Prostate gland (tissue), 2 donors: Measurements from ENCODE around the gene CMTM2. TPM values are rescaled to one million over a fixed set of nuclear protein-coding genes. Genes with fewer than 3 reads are reported as not detected.
"Not testable (repeated sequence)": the region's sequence is repeated elsewhere in the genome, so short reads cannot be mapped to it uniquely, and the experiment has no call there.

Source experiments
- DNase-seq: peaks from one replicate; pipeline ENCODE4 v3.0.0-alpha.2; 2019; ENCODE audit warnings: low spot score
- H3K27ac ChIP-seq, 2 donors: fragments of 200-600 bp; sonication (generic); 2 replicates each; pipeline ENCODE4 v1.5.1; 2017 to 2019
- H3K27me3 ChIP-seq: fragments of 200-600 bp; sonication (generic); replicated peaks from 2 replicates; pipeline ENCODE4 v1.5.1; 2019; ENCODE audit not compliant: insufficient read depth
- H3K36me3 ChIP-seq, 2 donors: fragments of 200-600 bp; sonication (generic); 1 replicate in 1 of 2; 2 replicates in 1 of 2; pipeline versions ENCODE4 v1.5.1 to v1.8.1; 2017 to 2019
- H3K4me1 ChIP-seq: fragments of 200-600 bp; sonication (generic); replicated peaks from 2 replicates; pipeline ENCODE4 v1.5.1; 2019
- H3K4me3 ChIP-seq, 2 donors: fragments of 200-600 bp; sonication (generic); 2 replicates each; pipeline ENCODE4 v1.5.1; 2017 to 2019
- H3K9me3 ChIP-seq: fragments of 200-600 bp; sonication (generic); 2 replicates; pipeline ENCODE4 v1.5.1; 2017
- POLR2A ChIP-seq: fragments of 450-650 bp; IDR thresholded peaks from one replicate; pipeline ENCODE4 v1.6.1; 2016; ENCODE audit warnings: antibody characterized with exemption, mild to moderate bottlenecking
- POLR2AphosphoS5 ChIP-seq: sonication (generic); formaldehyde crosslinking; IDR thresholded peaks from one replicate; pipeline ENCODE4 v1.6.1; 2017; ENCODE audit warnings: antibody characterized with exemption
- WGBS: methylation state at CpG from one replicate; pipeline ENCODE4 v1.1.5; 2018; 5-methylcytosine and 5-hydroxymethylcytosine counted together
- intact Hi-C: fragments of 100-400 bp; cut with DNase I; formaldehyde crosslinking; loops from one replicate; pipeline ENCODE4 v1.14.2; 2022
- total RNA-seq, 2 donors: library from RNA; depleted of rRNA; stranded (reverse); fragments of >200 nt; gene quantifications; one replicate each; pipeline ENCODE4 v1.1.0, GENCODE V29; 2016
- TF ChIP-seq, protein P1 (sequence below), 4 experiments: fragments of 200-600 bp in 2 of 4; fragments of 450-650 bp in 2 of 4; sonication (generic) in 2 of 4; IDR thresholded peaks; 1 replicate in 3 of 4; 2 replicates in 1 of 4; pipeline ENCODE4 v1.5.1; 2016 to 2019; ENCODE audit warnings: antibody characterized with exemption in 4 of 4, mild to moderate bottlenecking in 2 of 4, moderate library complexity in 2 of 4

The CMTM2 gene
- total RNA-seq, 2 donors from 2014 or later = 62.9 TPM; not detected in 1

DNA sequence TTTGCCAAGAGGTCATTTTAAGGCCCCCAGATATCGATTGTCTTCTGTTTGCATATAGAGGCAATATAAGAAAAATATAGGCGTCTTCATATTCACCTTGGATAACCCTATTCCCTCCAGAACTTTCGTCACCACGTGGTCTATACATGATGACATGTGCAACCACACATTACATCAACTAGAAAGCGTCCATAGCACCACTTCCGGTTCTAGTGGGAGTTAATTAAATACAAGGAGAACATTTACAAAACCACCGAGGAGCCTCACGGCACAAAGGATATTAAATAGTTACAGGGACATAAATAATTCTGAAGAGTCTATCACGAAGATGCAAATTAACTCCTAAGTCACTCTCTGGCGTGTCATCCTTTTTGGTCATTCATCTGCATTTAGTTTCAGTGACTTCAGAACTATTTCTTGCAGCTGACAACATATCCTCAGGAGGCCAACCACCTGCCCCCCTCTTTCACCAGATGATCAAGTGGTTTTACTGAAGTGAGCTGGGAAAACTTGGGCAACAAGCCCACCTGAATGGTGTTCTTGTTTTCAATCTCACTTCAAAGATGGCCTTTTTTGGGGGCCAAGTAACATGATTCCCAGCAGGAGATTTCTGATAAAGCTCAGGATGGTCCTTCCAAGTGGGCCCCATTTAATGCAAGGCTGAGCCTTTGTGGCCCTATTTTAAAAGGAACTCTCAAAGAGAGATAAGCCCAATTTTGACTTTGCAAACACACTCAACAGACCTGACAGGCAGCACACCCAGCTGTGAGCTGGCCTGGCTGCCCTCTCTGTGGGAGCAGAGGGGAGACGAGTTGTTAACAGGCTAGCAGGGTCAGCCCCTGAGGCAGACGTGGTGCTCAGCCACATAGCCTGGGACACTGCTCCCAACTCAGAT, 40.5 kb downstream of the CMTM2 start:
- H3K4me1 ChIP-seq = peaks cover 6% of the 10 kb centered on the region
- intact Hi-C loops = no loop called here
- H3K27ac ChIP-seq = no peak overlapping the region
- 54% methylated on average over 12 of the region's 12 CpGs for WGBS
- TF ChIP-seq POLR2A = no peak
- TF ChIP-seq POLR2AphosphoS5 = no peak
- TF ChIP-seq, protein P1, sequence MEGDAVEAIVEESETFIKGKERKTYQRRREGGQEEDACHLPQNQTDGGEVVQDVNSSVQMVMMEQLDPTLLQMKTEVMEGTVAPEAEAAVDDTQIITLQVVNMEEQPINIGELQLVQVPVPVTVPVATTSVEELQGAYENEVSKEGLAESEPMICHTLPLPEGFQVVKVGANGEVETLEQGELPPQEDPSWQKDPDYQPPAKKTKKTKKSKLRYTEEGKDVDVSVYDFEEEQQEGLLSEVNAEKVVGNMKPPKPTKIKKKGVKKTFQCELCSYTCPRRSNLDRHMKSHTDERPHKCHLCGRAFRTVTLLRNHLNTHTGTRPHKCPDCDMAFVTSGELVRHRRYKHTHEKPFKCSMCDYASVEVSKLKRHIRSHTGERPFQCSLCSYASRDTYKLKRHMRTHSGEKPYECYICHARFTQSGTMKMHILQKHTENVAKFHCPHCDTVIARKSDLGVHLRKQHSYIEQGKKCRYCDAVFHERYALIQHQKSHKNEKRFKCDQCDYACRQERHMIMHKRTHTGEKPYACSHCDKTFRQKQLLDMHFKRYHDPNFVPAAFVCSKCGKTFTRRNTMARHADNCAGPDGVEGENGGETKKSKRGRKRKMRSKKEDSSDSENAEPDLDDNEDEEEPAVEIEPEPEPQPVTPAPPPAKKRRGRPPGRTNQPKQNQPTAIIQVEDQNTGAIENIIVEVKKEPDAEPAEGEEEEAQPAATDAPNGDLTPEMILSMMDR (IDR thresholded peaks at IDR 0.05) = no peak
- H3K36me3 ChIP-seq = no peaks in the 10 kb centered on the region
- no peaks in the 10 kb centered on the region for H3K27me3 ChIP-seq
- no peak overlapping the region for H3K4me3 ChIP-seq
- DNase-seq = no peak
- H3K9me3 ChIP-seq = no peaks in the 10 kb centered on the region

DNA sequence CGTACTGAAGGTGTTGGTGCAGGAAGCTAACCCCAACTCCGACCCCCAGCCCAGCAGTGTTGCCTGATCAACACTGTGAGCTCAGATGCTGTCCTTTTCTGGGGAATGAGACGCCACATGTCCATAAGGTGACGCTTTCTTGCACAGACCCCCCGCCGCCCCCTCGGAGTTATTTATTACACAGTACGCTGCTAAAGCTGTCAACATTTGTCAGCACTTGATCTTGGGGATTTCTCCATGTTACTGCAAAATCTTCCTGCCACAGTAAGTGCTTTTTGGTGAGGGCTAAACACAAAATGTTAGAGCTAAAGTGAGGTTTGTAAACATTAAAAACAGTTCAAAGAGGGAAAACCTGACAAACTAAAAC, 41.1 kb downstream of the CMTM2 start:
- intact Hi-C loops = no loop called here
- H3K9me3 ChIP-seq = no peaks in the 10 kb centered on the region
- peaks cover 6% of the 10 kb centered on the region for H3K4me1 ChIP-seq
- H3K27me3 ChIP-seq = no peaks in the 10 kb centered on the region
- 76% methylated on average over 8 of the region's 8 CpGs for WGBS
- H3K4me3 ChIP-seq = no peak overlapping the region
- H3K36me3 ChIP-seq = no peaks in the 10 kb centered on the region
- DNase-seq = no peak
- no peak overlapping the region for H3K27ac ChIP-seq
- TF ChIP-seq POLR2A (no peak), POLR2AphosphoS5 (no peak)
- TF ChIP-seq, protein P1 (IDR thresholded peaks at IDR 0.05) = no peak

DNA sequence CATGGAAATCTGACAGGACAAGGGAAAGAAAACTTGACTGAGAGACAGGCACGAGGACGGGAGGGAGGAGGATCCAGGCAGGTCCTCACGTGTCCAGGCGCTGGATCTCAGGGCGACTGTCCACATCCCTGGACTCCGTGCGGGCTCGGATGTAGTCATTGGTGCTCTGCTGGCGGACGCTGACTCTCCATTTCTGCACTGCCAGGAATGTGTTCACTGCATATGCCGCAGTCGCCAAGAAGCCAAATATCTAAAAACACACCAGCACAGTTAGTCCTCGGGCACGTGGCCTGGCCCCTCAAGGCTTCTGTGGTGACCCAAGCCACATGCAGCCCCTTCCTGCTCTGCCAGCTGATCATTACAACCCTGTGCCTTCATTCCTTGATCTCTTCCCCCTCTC, 42.7 kb downstream of the CMTM2 start:
- Histone ChIP-seq H3K27ac (no peak overlapping the region), H3K27me3 (no peaks in the 10 kb centered on the region), H3K9me3 (no peaks in the 10 kb centered on the region), H3K4me1 (peaks cover 6% of the 10 kb centered on the region), H3K4me3 (no peak overlapping the region), H3K36me3 (no peaks in the 10 kb centered on the region)
- intact Hi-C loops = no loop called here
- DNase-seq = no peak
- 85% methylated on average over 14 of the region's 14 CpGs for WGBS
- no peak for TF ChIP-seq POLR2A
- TF ChIP-seq, protein P1 (IDR thresholded peaks at IDR 0.05) = no peak
- TF ChIP-seq POLR2AphosphoS5 = no peak

DNA sequence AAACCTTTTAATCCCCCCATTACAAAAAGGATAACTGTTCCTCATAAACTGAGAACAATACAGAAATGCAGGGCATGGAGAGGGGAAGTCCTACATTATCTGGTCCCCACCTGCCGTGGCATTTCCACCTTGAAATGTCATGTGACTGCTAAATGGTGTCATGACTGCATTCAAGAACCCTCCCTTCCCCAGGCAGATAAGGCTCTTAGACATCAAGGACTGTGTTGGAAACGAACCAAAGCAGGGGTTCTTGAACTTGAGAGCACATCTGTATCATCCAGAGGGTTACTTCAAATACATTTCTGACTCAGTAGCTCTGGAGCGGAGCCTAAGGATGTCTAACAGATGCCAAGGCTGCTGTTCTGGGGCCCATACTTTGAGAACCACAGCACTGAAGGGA, 43.6 kb downstream of the CMTM2 start:
- TF ChIP-seq POLR2A = no peak
- TF ChIP-seq, protein P1 (IDR thresholded peaks at IDR 0.05) = no peak
- no peak for TF ChIP-seq POLR2AphosphoS5
- Histone ChIP-seq H3K4me3 (no peak overlapping the region), H3K27ac (no peak overlapping the region), H3K36me3 (no peaks in the 10 kb centered on the region), H3K4me1 (peaks cover 6% of the 10 kb centered on the region), H3K9me3 (no peaks in the 10 kb centered on the region), H3K27me3 (no peaks in the 10 kb centered on the region)
- 71% methylated on average over 3 of the region's 3 CpGs for WGBS
- no peak for DNase-seq
- intact Hi-C loops = no loop called here

DNA sequence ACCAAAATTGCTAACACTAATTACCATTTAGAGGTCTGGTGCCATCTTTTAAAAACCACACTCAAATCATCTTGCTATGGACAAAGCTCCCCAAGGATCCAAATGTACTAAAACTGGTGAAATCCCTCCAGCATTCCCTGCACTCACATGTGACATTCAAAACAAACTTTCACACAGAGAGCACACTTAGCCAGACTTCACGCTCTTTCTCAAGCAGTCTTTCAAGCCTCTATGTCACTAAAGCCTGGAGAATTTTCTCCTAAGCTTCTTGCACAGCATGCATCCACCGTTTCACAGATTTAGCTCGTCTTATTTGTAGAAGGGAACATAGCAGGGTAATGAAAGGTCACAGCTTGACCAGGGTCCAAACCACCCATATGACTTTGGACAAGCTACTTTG, 44.5 kb downstream of the CMTM2 start:
- H3K36me3 ChIP-seq = no peaks in the 10 kb centered on the region
- no peaks in the 10 kb centered on the region for H3K9me3 ChIP-seq
- 88% methylated on average over 3 of the region's 3 CpGs for WGBS
- intact Hi-C loops = no loop called here
- TF ChIP-seq POLR2A (no peak), POLR2AphosphoS5 (no peak)
- TF ChIP-seq, protein P1 (IDR thresholded peaks at IDR 0.05) = no peak
- no peaks in the 10 kb centered on the region for H3K27me3 ChIP-seq
- no peak overlapping the region for H3K4me3 ChIP-seq
- peaks cover 5% of the 10 kb centered on the region for H3K4me1 ChIP-seq
- no peak for DNase-seq
- H3K27ac ChIP-seq = no peak overlapping the region

DNA sequence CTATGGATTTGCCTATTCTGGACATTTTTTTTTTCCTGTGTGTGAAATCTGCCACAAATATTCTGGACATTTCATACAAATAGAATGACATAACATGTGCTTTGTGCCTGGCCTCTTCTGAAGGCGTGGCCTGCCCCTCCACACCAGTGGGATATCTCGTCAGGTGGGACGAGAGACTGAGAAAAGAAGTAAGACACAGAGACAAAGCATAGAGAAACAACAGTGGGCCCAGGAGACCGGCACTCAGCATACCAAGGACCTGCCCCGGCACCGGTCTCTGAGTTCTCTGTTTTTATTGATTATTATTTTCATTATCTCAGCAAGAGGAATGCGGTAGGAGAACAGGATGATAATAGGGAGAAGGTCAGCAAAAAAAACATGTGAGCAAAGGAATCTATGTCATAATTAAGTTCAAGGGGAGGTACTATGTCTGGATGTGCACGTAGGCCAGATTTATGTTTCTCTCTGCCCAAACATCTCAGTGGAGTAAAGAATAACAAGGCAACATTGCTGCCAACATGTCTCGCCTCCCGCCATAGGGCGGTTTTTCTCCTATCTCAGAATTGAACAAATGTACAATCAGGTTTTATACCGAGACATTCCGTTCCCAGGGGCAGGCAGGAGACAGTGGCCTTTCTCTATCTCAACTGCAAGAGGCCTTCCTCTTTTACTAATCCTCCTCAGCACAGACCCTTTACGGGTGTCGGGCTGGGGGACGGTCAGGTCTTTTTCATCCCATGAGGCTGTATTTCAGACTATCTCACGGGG, 48.5 kb downstream of the CMTM2 start:
- H3K36me3 ChIP-seq, H3K27me3 ChIP-seq, intact Hi-C loops, H3K9me3 ChIP-seq, H3K4me1 ChIP-seq, H3K27ac ChIP-seq, H3K4me3 ChIP-seq, DNase-seq: not testable (repeated sequence)
- 84% methylated on average over 17 of the region's 17 CpGs for WGBS
